Testis (tissue), 3 donors: ENCODE data around the gene SMTNL2. TPM values are rescaled to one million over a fixed set of nuclear protein-coding genes. Genes with fewer than 3 reads are reported as not detected.

Experiments used
- DNase-seq: peaks from one replicate; pipeline ENCODE4 v3.0.0-alpha.2; 2019
- H3K27ac ChIP-seq, 2 donors: fragments of 200-600 bp; sonication (generic); one replicate each; pipeline ENCODE4 v1.5.1; 2019
- H3K27me3 ChIP-seq: fragments of 200-600 bp; sonication (generic); one replicate; pipeline ENCODE4 v1.5.1; 2019
- H3K36me3 ChIP-seq: fragments of 200-600 bp; sonication (generic); one replicate; pipeline ENCODE4 v1.5.1; 2017; ENCODE audit warnings: low read depth; ENCODE audit errors: missing control alignments
- H3K4me1 ChIP-seq: fragments of 200-600 bp; sonication (generic); one replicate; pipeline ENCODE4 v1.5.1; 2019
- H3K4me3 ChIP-seq, 2 donors: fragments of 200-600 bp; sonication (generic); one replicate each; pipeline ENCODE4 v1.5.1; 2017 to 2019
- H3K9me3 ChIP-seq: fragments of 200-600 bp; sonication (generic); one replicate; pipeline ENCODE4 v1.5.1; 2017
- CTCF ChIP-seq, 3 experiments: fragments of 450-650 bp in 2 of 3; fragments of 200-600 bp in 1 of 3; sonication (generic) in 1 of 3; IDR thresholded peaks; one replicate each; pipeline ENCODE4 v1.5.1; 2016 to 2019; ENCODE audit warnings: antibody characterized with exemption in 3 of 3, mild to moderate bottlenecking in 2 of 3, moderate library complexity in 1 of 3
- POLR2A ChIP-seq: fragments of 450-650 bp; IDR thresholded peaks from one replicate; pipeline ENCODE4 v1.6.1; 2017; ENCODE audit warnings: antibody characterized with exemption, mild to moderate bottlenecking, moderate library complexity
- WGBS, 2 donors: methylation state at CpG; one replicate each; pipeline ENCODE4 v1.1.5; 2018; 5-methylcytosine and 5-hydroxymethylcytosine counted together
- intact Hi-C: fragments of 100-400 bp; cut with DNase I; formaldehyde crosslinking; loops from one replicate; pipeline ENCODE4 v1.15.1; 2023; ENCODE audit warnings: low total_unique reads
- polyA plus RNA-seq: library from polyadenylated mRNA; stranded (reverse); fragments of 350-450 nt; fragmentation: Illumina TruSeq; extraction: RNeasy Lipid Tissue Mini Kit (QIAGEN cat#74804); gene quantifications from one replicate; pipeline ENCODE4 v1.2.3, GENCODE V29; 2014; ENCODE audit warnings: low read depth, low replicate concordance; ENCODE audit not compliant: insufficient read depth
- small RNA-seq, 2 donors: library from RNA; depleted of rRNA; stranded (forward); fragments of <200 nt; gene quantifications; one replicate each; pipeline ENCODE3, GENCODE V24; 2016
- total RNA-seq, 2 donors: library from RNA; depleted of rRNA; stranded (reverse); fragments of >200 nt; gene quantifications; one replicate each; pipeline ENCODE4 v1.2.3, GENCODE V29; 2016

The SMTNL2 gene
- total and polyA plus RNA-seq, 3 donors from 2014 or later = 2.6 to 6.9 (median 4.3) TPM

GRCh38 chr17:4657678-4658077, 73.3 kb downstream of the SMTNL2 start:
- DNase-seq = no peak
- H3K36me3 ChIP-seq = no peaks in the 10 kb centered on the region
- no peak for TF ChIP-seq CTCF (IDR thresholded peaks at IDR 0.05)
- TF ChIP-seq POLR2A = no peak
- H3K27ac ChIP-seq = no peak overlapping the region
- H3K4me3 ChIP-seq = no peak overlapping the region
- H3K4me1 ChIP-seq = no peaks in the 10 kb centered on the region
- H3K27me3 ChIP-seq = no peaks in the 10 kb centered on the region
- intact Hi-C loops = no loop called here
- H3K9me3 ChIP-seq = no peaks in the 10 kb centered on the region
- 67 to 70% methylated on average over 2 of the region's 2 CpGs for WGBS, 2 donors

Small RNA genes within 50 kb of the gene (small RNA-seq; reads per million reads assigned to genes)
- gene RNU6-955P = 0 reads per million in 2 donors

Other genes with a start within 250 kb of the SMTNL2 start
- 10 to 100 TPM; 60.7 to 66.1 TPM for gene UBE2G1, start 217.9 kb upstream of the SMTNL2 start, total RNA-seq
- 50.1 TPM for gene UBE2G1, start 217.9 kb upstream of the SMTNL2 start, polyA plus RNA-seq
- gene SPNS3, start 150.6 kb upstream of the SMTNL2 start, total RNA-seq = 1 to 10 TPM in 1 of 2 donors, under 1 TPM in 1; 0.39 to 1.4 TPM
- gene SPNS3, start 150.6 kb upstream of the SMTNL2 start, polyA plus RNA-seq = 0.75 TPM
- 1 to 10 TPM; 6.7 to 8.0 TPM for gene SPNS2, start 85.6 kb upstream of the SMTNL2 start, total RNA-seq
- gene SPNS2, start 85.6 kb upstream of the SMTNL2 start, polyA plus RNA-seq = 11.5 TPM
- 10 to 100 TPM; 74.1 to 78.9 TPM for gene MYBBP1A, start 29.1 kb upstream of the SMTNL2 start, total RNA-seq
- 32.9 TPM for gene MYBBP1A, start 29.1 kb upstream of the SMTNL2 start, polyA plus RNA-seq
- gene GGT6, start 24.0 kb upstream of the SMTNL2 start, total RNA-seq = 1 to 10 TPM; 3.8 to 5.9 TPM
- gene GGT6, start 24.0 kb upstream of the SMTNL2 start, polyA plus RNA-seq = 2.5 TPM
- 1 to 10 TPM; 1.3 to 2.4 TPM for gene ALOX15, start 57.1 kb downstream of the SMTNL2 start, total RNA-seq
- 5.2 TPM for gene ALOX15, start 57.1 kb downstream of the SMTNL2 start, polyA plus RNA-seq
- 10 to 100 TPM; 88.0 to 88.1 TPM for gene PELP1, start 119.6 kb downstream of the SMTNL2 start, total RNA-seq
- gene PELP1, start 119.6 kb downstream of the SMTNL2 start, polyA plus RNA-seq = 74.4 TPM
- 10 to 100 TPM; 13.5 to 19.5 TPM for gene ARRB2, start 126.1 kb downstream of the SMTNL2 start, total RNA-seq
- gene ARRB2, start 126.1 kb downstream of the SMTNL2 start, polyA plus RNA-seq = 23.0 TPM
- 10 to 100 TPM; 28.7 to 33.7 TPM for gene MED11, start 146.9 kb downstream of the SMTNL2 start, total RNA-seq
- gene MED11, start 146.9 kb downstream of the SMTNL2 start, polyA plus RNA-seq = 24.6 TPM
- 10 to 100 TPM; 23.7 to 25.2 TPM for gene ZMYND15, start 155.3 kb downstream of the SMTNL2 start, total RNA-seq
- gene ZMYND15, start 155.3 kb downstream of the SMTNL2 start, polyA plus RNA-seq = 78.7 TPM
- gene CXCL16, start 155.4 kb downstream of the SMTNL2 start, total RNA-seq = 100 to 1,000 TPM in 1 of 2 donors, 10 to 100 TPM in 1; 53.0 to 172 TPM
- 201 TPM for gene CXCL16, start 155.4 kb downstream of the SMTNL2 start, polyA plus RNA-seq
- gene TM4SF5, start 187.4 kb downstream of the SMTNL2 start, total RNA-seq = 1 to 10 TPM in 1 of 2 donors, not detected in 1; 1.5 TPM
- gene TM4SF5, start 187.4 kb downstream of the SMTNL2 start, polyA plus RNA-seq = not detected
- 1 to 10 TPM in 1 of 2 donors, under 1 TPM in 1; 0.62 to 1.3 TPM for gene VMO1, start 201.8 kb downstream of the SMTNL2 start, total RNA-seq
- gene VMO1, start 201.8 kb downstream of the SMTNL2 start, polyA plus RNA-seq = 0.98 TPM
- not detected for gene GLTPD2, start 204.4 kb downstream of the SMTNL2 start, total RNA-seq
- gene GLTPD2, start 204.4 kb downstream of the SMTNL2 start, polyA plus RNA-seq = not detected
- 100 to 1,000 TPM; 101 to 138 TPM for gene PSMB6, start 211.6 kb downstream of the SMTNL2 start, total RNA-seq
- 191 TPM for gene PSMB6, start 211.6 kb downstream of the SMTNL2 start, polyA plus RNA-seq
- 10 to 100 TPM; 17.5 to 31.2 TPM for gene PLD2, start 222.6 kb downstream of the SMTNL2 start, total RNA-seq
- gene PLD2, start 222.6 kb downstream of the SMTNL2 start, polyA plus RNA-seq = 11.0 TPM
- 100 to 1,000 TPM; 135 to 142 TPM for gene MINK1, start 248.8 kb downstream of the SMTNL2 start, total RNA-seq
- 77.4 TPM for gene MINK1, start 248.8 kb downstream of the SMTNL2 start, polyA plus RNA-seq